ENCODE results near the gene MYL6. TPM values are rescaled to one million over a fixed set of nuclear protein-coding genes. Genes with fewer than 3 reads are reported as not detected.

MYL6 gene
- total and polyA plus RNA-seq, 10 of the 15 experiments (the other 5 are each of a cell fraction or from before 2014, with no cell fraction given) = 1,000 to 4,116 (median 1,828) TPM

GRCh38 chr12:56120158-56120846 is 37.9 kb upstream of the MYL6 start:
- DNase-seq (ENCODE audit: low read depth, low spot score) (no peak), FAIRE-seq (no peak), ATAC-seq (no peak)
- POLR2A ChIA-PET = interaction anchor here (0.5 to 5.5 kb wide), 8 partner anchors 7 to 102 kb away, joined by 3 to 95 read pairs (median 22); partner anchors contain the start of genes ESYT1, PA2G4, RNF41 and SMARCC2
- H3K9me3 ChIP-seq (replicated peaks; ENCODE audit: control insufficient read depth, insufficient read depth, low read length) = no peaks in the 10 kb centered on the region
- CTCF ChIA-PET = interaction anchor here (0.7 to 4.5 kb wide), 22 partner anchors 7 to 449 kb away, joined by 3 to 121 read pairs (median 6); partner anchors contain the start of genes ANKRD52, ESYT1, MYL6 and MYL6B
- no peak overlapping the region for H3K27ac ChIP-seq (ENCODE audit: control insufficient read depth, insufficient read depth)
- SMC1A ChIA-PET (ENCODE audit: uncharacterized antibody, unreplicated experiment) = interaction anchor here (0.6 to 4.5 kb wide), 11 partner anchors 8 to 1134 kb away, joined by 3 to 50 read pairs (median 6); partner anchors contain the start of genes ESYT1, PA2G4, RNF41 and SMARCC2
- no peak overlapping the region for H2AFZ ChIP-seq (ENCODE audit: control insufficient read depth, low read depth, low read length)
- H3K79me2 ChIP-seq (ENCODE audit: control insufficient read depth, insufficient read depth, low read length) = peaks cover 28% of the 10 kb centered on the region
- H3K4me2 ChIP-seq (ENCODE audit: control insufficient read depth, insufficient read depth) = no peak overlapping the region; the same call in 1 of the 2 replicates
- H3K4me1 ChIP-seq (ENCODE audit: control insufficient read depth, insufficient read depth, low read length) = peaks cover 14% of the 10 kb centered on the region
- no peak overlapping the region for H3K4me3 ChIP-seq
- intact Hi-C loops (cut with micrococcal nuclease; ENCODE audit: unreplicated experiment) = loop anchor here (10.0 kb wide), 1 partner anchor 524 kb away; the partner anchor contains the start of gene ATP5F1B
- 0 out of 4 replicates have a peak, but pooled peaks cover 0 to under 1% of the 10 kb centered on the region in 2 experiments for H3K36me3 ChIP-seq (ENCODE audit: control insufficient read depth in 2 of 2, insufficient read depth in 2 of 2, low read length in 1 of 2)
- H3K27me3 ChIP-seq (replicated peaks in 1 of 2; ENCODE audit: control insufficient read depth in 2 of 2, insufficient read depth in 2 of 2, low read length in 1 of 2) = no peaks in the 10 kb centered on the region
- no peak overlapping the region for H3K9ac ChIP-seq (ENCODE audit: control insufficient read depth, insufficient read depth, low read length)
- WGBS (ENCODE audit: insufficient coverage, insufficient replicate concordance, low lambda C conversion rate, missing lambda C conversion rate) = 94% methylated on average over 17 of the region's 17 CpGs
- BruUV-seq (replicated peaks) = no TSS peak
- no peaks in the 10 kb centered on the region for H4K20me1 ChIP-seq (ENCODE audit: control insufficient read depth, insufficient read depth)
- RAD21 ChIA-PET (ENCODE audit: unreplicated experiment) = interaction anchor here (0.7 to 3.9 kb wide), 11 partner anchors 8 to 382 kb away, joined by 3 to 57 read pairs (median 5); partner anchors contain the start of genes ESYT1, MYL6B, PA2G4 and RNF41
- in situ Hi-C loops (cut with MboI) = loop anchor here (5.0 kb wide), 1 partner anchor 342 kb away; no protein-coding TSS in a partner anchor
- no peak for TF ChIP-seq ZNF217 (IDR thresholded peaks at IDR 0.05)
- no peak for TF ChIP-seq GATAD2B (conservative IDR thresholded peaks at IDR 0.05; ENCODE audit: low read depth)
- no peak for TF ChIP-seq CREB1 (IDR thresholded peaks at IDR 0.05; ENCODE audit: low read depth)
- no peak for TF ChIP-seq HSF1 (IDR thresholded peaks at IDR 0.05; ENCODE audit: low read depth, low read length)
- TF ChIP-seq CHD2 (IDR thresholded peaks at IDR 0.05; ENCODE audit: borderline replicate concordance, low read depth, low read length) = no peak
- no peak for TF ChIP-seq EP300 (IDR thresholded peaks at IDR 0.05; ENCODE audit: borderline replicate concordance in 1 of 2, control insufficient read depth in 1 of 2, low read depth in 2 of 2, low read length in 2 of 2)
- TF ChIP-seq SUPT20H (IDR thresholded peaks at IDR 0.05; ENCODE audit: borderline replicate concordance, control insufficient read depth, low read depth, low read length) = no peak
- TF ChIP-seq ESRRA (IDR thresholded peaks at IDR 0.05; ENCODE audit: low read length) = no peak
- no peak for TF ChIP-seq ZBTB11 (CRISPR knock-in tag; IDR thresholded peaks at IDR 0.05)
- TF ChIP-seq PRDM15 (CRISPR knock-in tag; IDR thresholded peaks at IDR 0.05) = no peak
- TF ChIP-seq HDAC6 (IDR thresholded peaks at IDR 0.05; ENCODE audit: unreplicated experiment) = no peak
- TF ChIP-seq MTA3 (IDR thresholded peaks at IDR 0.05; ENCODE audit: borderline replicate concordance, low read length) = no peak
